GM21390 (cell line): ENCODE data around the gene CXCR1.
"Not testable (repeated sequence)": the region's sequence is repeated elsewhere in the genome, so short reads cannot be mapped to it uniquely, and the experiment has no call there.

Source experiments
- ATAC-seq: cut with Tn5 transposase; IDR thresholded peaks from one replicate; pipeline ENCODE4 v1.9.1; 2021; ENCODE audit not compliant: unreplicated experiment

CXCR1 gene

DNA sequence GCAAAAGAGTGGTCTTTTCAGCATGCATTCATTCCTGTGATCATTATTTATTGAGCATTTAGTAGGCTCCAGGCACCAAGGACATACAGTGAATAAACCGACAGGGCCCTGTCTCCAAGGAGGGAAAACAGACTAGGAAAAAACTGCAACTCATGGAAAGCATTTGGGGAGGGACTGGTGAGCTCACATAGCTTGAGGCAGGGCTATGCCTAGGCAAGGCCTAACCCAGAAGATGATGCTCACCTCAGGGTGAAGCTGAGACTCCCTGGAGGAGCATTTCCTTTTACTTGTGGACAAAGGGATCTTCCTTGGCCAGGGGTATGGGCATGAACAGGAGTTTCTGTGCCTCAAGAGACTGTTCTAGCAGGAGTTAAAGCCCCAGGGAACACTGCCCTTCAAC, 3.9 kb downstream of the CXCR1 start:
- no peak for ATAC-seq

DNA sequence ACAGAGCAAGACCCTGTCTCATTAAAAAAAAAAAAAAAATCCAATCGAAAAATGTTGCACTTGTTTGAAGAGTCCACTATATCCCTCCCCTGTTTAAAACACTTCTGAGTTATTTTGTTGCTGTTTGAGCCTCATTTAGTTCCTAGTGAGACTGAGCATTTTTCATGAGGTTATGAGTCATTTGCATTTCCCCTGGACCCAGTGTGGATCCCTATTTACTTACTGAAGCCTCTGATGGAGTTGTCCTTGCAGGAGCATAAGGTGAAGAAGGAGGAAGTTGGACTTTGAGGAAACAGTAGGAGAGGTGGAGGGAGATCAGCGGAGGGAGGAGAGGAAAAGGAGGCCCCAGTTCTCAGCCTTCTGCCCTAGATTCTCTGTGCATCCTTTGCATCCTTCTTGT, 5.1 kb downstream of the CXCR1 start:
- no peak for ATAC-seq

DNA sequence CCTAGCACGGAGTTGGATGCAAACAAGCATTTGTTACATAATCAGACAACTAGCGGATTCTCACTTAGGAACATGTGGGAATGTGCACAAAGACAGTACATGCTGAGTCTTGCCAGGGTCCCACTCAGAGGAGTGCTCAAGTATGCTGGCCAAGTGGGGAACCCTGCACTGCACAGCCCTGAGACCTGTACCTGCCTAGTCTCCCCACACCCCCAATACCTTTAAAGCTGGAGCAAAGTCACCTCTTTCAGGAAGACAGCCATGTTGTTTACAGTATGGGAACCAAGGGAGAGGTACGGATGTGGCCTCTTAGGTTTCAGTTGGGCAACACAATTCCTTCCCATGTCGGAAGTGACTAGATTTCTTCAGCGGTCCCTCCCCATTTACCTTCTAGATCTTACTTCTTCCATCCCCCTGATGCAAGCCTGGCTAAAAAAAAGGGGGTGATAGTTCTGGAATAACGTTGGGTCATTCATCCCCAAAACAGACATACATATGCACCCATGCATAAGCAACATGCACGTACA, 10.7 kb downstream of the CXCR1 start:
- ATAC-seq: no peak

DNA sequence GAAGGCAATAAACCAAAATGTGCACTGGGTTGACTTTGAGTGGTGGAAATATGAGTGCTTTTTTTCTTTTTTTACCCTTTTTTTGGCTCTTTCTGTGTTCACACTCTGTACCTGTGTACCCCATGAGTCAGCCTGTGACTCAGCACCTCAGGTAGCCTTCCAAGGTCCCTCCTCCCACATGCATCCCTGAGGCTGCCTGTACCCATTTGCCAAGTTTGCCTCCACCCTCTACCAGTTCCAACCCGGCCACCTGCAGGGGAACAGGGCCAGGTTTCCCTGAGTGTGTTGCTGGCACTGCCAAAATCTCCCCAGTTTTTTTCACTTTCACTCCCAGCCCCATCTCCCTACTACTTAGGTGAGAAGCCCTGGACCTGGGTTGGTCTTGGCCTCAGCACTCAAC, 14.0 kb downstream of the CXCR1 start:
- ATAC-seq: no peak

DNA sequence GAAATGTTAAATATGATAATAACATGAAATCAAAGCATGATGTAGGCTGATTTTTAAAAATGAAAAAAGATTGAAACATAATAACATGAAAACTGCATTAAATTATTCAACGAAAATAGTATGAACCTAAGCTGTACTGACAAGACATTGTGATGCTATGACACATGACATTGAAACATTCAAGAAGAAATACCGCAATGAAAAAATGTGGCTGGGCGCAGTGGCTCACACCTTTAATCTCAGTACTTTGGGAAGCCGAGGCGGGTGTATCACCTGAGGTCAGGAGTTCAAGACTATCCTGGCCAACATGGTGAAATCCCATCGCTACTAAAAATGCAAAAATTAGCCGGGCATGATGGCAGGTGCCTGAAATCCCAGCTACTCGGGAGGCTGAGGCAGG, 14.6 kb downstream of the CXCR1 start:
- ATAC-seq: no peak

DNA sequence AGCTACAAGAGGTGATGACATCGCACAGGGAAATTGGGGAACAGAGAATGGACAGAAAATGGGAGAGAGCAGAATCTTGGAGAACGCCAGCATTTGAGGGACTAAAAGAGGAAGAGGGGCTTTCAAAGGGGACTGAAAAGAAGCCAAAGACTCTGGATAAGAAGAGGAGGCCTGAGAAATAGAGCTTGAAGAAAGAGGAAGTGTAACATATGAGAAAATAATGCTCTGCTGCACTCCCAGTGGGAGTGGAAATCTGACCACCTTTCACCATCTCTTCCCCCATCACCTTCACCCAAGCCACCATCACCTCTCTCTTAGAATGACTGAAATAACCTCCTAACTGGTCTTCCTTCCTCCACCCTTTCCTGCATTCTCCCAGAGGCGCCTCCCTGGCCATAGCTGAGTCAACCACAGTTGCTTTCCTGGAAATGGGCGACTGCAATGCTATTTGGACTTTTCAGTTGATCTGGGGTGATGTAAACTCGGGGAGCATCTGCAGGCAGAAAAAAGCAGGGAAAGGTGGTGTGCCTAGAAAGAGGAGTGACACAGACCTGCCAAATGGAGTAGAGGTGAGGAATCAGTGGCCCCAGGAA, 16.8 kb downstream of the CXCR1 start:
- ATAC-seq: no peak

DNA sequence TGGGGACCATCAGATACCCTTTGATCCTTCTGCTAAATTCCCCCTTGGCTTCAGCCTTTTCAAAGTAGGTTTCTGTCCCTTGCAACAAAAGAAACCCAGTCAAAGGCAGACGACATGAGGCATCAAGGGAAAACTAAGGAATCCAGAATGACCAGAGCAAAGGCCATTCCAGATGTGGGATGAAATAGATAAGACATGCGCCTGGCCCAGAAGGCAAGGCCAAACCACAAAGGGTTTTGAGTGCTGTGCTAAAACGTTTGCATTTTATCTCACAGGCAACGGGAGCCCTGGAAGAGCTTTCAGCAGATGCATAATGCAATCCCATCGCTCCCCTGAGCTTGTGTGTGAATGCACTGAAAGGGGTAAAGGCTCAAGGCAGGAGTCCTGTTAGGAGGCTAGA, 17.7 kb downstream of the CXCR1 start:
- no peak for ATAC-seq

DNA sequence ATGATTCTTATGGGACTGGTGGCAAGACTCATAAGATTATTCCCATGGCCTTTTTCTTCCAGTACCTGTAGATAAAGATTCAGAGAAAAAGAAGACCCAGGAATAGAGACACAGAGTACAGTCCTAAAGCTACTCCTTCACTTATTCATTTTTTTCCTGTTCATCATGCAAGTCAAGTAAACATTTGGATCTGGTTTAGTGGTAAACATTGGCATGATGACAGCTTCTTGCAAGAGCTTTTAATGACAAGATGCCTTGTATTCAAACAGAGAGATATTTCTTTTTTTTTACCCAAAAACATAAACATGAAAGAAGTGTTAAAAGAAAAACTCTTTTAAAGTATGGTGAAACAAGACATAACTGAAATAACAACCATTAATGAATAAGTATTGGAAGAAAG, 20.7 kb downstream of the CXCR1 start:
- no peak for ATAC-seq

DNA sequence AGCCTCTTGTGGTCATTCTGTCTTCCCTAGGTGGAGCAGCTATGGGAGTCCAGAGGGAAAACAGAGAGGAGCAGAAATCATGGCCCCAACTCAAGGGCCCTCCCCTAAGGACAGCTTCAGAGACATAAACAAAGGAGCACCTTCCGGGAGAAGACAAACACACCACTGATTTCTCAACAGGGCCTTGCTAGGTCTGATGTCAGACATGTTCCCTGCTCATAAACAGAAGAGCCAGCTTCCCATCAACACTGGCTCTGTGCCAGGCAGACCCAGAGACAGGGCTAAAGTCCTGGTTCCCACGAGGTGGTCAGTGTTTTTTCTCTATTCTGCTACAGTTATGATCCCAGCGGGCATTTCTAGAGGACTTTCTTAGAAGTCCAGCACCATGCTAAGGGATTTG, 21.6 kb downstream of the CXCR1 start:
- ATAC-seq: no peak

DNA sequence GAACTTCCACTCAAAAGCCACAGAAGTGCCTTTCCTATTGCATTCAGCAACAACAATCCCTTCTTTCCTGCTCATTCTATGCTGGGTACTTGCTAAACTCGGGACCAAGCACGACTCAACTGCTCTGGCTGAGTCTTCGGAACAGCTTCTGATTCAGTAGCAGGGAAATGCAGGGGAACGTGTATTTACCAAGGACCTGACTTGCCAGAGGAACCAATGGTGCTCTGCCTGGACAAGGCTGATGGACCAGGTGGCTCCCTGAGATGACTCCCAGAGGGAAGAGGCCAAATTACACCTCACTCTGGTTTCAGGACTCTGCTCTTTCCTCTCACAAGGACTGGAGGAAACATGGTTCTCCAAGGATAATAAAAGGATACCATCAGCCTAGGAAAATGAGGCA, 28.7 kb downstream of the CXCR1 start:
- no peak for ATAC-seq

DNA sequence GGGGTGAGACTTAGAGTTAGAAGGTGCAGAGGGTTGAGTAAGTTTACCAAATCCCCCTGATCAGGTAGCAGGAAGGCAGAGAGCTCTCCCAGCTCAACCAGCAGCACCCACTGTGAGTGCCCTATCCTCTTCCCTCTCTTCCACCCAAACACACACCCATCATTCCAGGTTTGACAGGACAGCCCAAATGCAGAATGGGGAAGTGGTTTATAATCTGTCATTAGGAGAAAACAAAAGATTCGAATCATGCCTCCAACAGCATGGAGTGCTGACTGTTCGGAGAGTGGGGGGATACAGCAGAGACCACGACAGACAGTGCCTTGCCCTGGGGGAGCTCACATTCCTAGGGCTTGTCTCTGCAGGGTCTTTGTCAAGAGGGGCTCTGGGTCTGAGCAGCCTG, 29.2 kb downstream of the CXCR1 start:
- no peak for ATAC-seq

DNA sequence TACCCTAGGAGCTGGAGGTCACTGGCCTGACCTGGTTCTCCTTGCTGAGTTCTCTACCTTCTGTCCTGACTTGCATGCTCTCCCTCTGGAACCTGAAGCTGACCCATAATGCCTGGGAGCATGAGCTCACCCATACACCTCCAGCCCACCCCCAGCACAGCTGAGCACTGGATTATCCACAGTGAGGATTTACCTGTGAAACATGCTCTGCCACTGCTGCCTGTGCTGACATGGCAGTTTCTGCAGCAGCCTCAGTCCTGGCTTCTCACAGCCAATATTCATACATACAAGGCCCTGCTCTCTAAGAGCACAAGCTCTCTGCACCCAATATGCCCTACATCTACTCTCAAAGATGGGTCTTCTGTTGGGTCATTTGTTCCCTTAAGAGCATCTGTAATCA, 35.9 kb downstream of the CXCR1 start:
- no peak for ATAC-seq

DNA sequence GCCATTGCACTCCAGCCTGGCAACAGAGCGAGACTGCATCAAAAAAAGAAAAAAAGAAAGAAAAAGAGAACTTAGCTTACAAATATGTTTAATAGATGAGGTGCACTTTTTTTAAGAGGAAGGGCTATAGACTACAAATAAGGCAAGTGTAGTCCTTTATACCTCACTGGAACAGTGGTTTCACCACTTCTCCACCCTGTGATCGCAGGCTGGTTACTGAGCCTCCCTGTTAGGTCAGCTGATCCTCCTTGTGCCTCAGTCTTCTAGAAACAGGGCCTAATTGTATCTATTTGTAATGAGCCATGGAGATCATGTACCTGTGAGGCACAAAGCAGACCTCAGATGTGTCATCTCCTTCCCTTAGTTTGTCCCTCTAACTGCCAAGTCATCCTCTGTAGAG, 36.4 kb downstream of the CXCR1 start:
- no peak for ATAC-seq

DNA sequence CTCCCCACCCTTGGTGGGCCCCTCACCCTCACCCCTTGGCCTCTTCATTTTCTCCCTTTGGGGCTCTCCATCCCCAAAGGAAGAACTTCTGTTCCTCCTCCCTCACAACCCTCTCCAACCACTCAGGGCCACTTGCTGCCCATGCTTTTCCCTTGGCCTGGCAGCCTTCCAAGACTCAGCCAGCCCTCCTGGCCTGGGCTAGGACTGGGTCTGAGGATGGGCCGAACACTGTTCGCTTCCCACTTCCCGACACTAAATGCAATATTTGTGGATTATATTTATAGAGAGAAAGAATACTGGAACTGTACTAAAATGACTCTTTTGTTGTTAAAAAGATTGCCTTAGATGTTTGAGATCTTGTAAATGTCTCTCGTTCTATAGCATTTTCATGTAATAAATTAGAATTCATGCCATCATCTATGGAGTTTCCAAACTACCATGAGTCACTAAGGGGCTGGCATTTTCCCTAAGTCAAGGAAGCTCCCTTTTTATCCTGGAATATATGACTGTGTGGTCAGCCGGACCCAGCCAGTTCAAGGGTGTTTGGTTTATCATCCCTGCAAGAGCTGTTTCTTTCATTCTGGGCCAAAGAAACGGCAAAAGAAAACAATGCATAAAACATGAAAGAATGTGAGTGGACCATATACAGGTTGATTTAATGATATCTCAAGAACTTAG, 37.2 kb downstream of the CXCR1 start:
- ATAC-seq: no peak

DNA sequence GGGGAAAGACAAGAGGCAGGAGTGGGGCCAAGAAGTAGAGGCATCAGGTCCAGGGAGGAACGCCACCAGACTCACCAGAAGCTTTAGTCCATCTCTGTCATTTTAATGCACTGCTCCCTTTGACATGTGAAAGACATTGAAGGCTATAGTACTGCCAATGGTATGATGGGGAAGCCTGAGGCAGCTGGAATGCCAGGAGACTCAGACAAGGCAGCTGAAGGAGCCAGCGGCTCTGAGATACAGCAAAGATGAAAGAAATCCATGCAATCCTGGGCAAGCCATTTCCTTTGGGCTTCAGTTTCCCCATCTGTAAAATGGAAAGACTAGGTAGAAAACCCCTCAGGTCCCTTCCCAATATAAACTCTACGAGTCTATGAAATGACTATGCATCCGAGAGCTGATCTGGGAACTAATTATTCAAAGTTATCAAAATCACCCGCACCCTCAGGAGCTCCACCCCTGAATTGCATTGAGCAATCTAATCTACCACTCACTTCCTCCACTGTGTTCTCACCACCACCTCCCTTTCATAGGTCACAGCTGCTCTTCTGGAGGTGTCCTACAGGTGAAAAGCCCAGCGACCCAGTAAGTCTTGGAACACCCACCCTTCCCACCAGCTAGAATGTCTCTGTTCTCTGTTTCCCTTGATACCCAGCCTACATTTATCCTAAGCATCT, 37.8 kb downstream of the CXCR1 start:
- no peak for ATAC-seq

DNA sequence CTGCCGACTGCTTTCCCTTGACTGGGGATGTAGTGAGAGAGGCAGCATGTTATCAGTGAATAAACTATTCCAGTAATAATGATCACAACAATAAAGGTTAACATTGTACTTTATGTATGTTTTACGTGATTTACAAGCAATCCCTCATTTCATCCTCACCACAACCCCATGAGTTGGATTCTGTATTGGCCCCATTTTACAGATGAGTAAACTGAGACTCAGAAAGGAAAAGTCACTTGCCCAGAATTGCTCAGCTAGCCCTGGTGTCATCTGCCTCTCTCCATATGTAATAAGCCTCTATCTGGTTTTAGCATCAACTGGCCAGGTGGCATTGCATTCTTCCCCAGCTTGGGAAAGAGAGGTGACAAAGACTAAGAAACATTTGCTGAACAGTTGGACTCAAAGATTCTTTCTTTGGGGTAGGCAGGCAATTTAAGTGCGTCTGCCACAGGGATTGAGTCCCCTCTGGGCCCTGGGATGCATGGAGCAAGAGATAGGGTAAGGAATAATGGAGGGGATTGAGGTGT, 38.8 kb downstream of the CXCR1 start:
- no peak for ATAC-seq

DNA sequence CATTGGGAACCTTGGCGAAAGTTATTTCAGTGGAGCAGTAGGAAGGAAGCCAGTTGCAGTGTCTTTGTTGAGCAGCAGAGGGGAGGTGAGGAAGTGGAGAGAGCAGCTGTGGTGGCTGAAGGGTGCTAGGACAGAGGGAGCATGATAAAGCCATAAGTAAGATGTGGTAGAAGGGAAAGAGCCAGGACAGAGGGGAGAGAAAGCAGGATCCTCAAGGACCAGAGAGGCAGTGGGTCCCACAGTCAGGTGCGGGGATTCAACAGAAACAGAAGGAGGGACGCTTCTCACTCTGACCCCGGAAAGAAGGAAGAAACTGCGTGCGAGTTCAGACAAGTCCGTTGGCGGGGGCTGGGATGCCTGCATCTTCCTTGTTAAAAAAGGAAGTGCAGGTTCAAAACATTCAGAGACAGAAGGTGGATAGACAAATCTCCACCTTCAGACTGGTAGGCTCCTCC, 41.1 kb downstream of the CXCR1 start, which contains the start of gene CXCR2:
Gene CXCR2, plus strand, starts transcription at position 403 of the 455 bp plus-strand sequence. CDS start 8,774 bp downstream, outside the sequence.
- ATAC-seq: no peak

DNA sequence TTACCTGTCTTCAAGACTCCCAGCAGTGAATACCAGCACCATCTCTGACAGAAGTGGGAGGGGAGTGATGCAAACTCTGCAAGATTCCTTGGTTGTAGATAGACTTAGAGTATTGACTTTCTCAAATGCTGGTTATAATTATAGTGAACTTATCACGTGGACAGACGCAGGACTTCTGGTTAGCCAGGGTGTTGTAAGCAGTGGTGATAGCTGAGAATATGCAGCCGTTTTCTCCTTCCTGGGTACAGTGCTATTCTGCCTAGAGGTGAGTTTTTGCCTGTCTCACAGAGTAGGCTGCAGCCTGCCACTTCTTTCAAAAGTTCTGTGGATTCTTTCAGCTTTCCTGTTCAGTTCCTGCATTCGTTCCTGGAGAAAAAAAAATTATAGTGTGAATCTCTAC, 41.7 kb downstream of the CXCR1 start:
- ATAC-seq: no peak

DNA sequence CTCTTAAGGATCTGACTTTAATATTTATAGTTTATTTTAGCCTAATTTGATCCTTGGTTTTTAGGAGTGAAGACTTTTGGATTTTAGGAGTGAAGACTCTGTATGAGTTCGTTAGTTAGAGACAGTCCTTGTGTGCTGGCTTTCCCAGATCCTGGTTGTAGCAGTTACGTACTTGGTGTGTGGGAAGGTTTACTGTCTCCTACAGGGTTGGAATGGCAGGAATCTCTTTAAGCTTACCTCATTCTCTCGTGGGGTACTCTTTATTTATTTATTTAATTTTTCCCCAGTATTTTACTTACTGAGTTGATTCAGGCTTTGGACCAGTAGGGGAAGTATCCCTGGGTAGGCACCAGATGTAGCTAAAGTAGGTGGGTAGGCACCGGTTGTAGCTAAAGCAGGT, 42.8 kb downstream of the CXCR1 start:
- no peak for ATAC-seq

DNA sequence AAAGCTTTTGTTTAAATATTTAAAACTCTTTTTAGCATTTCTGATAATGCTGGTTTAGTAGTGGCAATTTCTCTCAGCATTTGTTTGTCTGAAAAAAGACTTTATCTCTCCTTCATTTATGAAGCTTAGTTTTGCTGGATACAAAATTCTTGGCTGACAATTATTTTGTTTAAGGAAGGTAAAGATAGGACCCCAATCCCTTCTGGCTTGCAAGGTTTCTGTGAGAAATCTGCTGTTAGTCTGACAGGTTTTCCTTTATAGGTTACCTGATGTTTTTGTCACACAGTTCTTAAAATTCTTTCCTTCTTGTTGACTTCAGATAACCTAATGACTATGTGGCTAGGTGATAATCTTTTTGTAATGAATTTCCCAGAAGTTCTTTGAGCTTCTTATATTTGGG, 44.5 kb downstream of the CXCR1 start:
- not testable (repeated sequence) for ATAC-seq

DNA sequence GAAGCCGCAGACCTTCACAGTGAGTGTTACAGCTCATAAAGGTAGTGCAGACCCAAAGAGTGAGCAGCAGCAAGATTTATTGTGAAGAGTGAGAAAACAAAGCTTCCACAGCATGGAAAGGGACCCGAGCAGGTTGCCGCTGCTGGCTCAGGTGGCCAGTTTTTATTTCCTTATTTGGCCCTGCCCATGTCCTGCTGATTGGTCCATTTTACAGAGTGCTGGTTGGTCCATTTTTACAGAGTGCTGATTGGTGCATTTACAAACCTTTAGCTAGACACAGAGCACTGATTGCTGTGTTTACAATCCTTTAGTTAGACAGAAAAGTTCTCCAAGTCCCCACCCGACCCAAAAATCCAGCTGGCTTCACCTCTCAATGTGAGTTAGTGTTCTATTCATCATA, 45.0 kb downstream of the CXCR1 start:
- not testable (repeated sequence) for ATAC-seq
